HepG2 (cell line): Measurements from ENCODE around the gene TSC22D4. TPM values are rescaled to one million over a fixed set of nuclear protein-coding genes. Genes with fewer than 3 reads are reported as not detected.
A peak's percentile ranks its signal among the peaks of the same experiment; 100 is the strongest.

Source experiments
- ATAC-seq: fragments of 200-7000 bp; cut with Tn5 transposase; 3 replicates; pipeline ENCODE4 v1.9.1; 2020; ENCODE audit warnings: mild to moderate bottlenecking, moderate library complexity
- BruUV-seq: library from RNA; stranded (reverse); fragments of 400-500 nt; replicated peaks from 2 replicates; lab custom pipeline; 2021; lab: Mats Ljungman, UMichigan
- CTCF ChIA-PET: fragments of 300-600 bp; formaldehyde crosslinking; extraction: SDS; loops from one replicate; lab custom pipeline; 2021; ENCODE audit warnings: low total read pairs, inconsistent platforms, low intra/inter-chr PET ratio; lab: Yijun Ruan, JAX
- POLR2A ChIA-PET: fragments of 350-600 bp; sonication (Branson Sonifier 250); formaldehyde crosslinking; loops from one replicate; lab custom pipeline; 2020; ENCODE audit warnings: antibody characterized with exemption, inconsistent platforms; lab: Yijun Ruan, JAX
- DNase-seq: peaks from one replicate; pipeline ENCODE4 v3.0.0-alpha.2; 2015; ENCODE audit warnings: low spot score
- FAIRE-seq: peaks from 3 replicates; lab custom pipeline; 2011; peaks lifted over from hg19 to GRCh38; lab: Jason Lieb, UNC
- H2AFZ ChIP-seq: one replicate; pipeline ENCODE4 v1.6.1; 2011; ENCODE audit warnings: low read length, inconsistent platforms
- H3K27ac ChIP-seq: fragments of 300-600 bp; 3 replicates; pipeline ENCODE4 v1.8.0; 2011; ENCODE audit warnings: mixed run types, mild to moderate bottlenecking, mixed read lengths, low read length, inconsistent platforms; ENCODE audit not compliant: insufficient read depth; ENCODE audit errors: extremely low read length
- H3K27me3 ChIP-seq, 2 experiments: fragments of 200-600 bp in 1 of 2; 2 replicates in 1 of 2; 3 replicates in 1 of 2; pipeline versions ENCODE4 v1.6.0 to v1.8.0; 2011; ENCODE audit warnings: low read length in 2 of 2, mild to moderate bottlenecking in 2 of 2, moderate library complexity in 2 of 2, inconsistent platforms in 1 of 2; ENCODE audit not compliant: insufficient read depth in 2 of 2, control insufficient read depth in 1 of 2
- H3K36me3 ChIP-seq, 2 experiments: fragments of 200-600 bp in 1 of 2; replicated peaks in 1 of 2; 2 replicates in 1 of 2; 3 replicates in 1 of 2; pipeline versions ENCODE4 v1.5.1 to v1.8.0; 2011; ENCODE audit warnings: low read length in 2 of 2, inconsistent platforms in 1 of 2; ENCODE audit not compliant: insufficient read depth in 2 of 2, control insufficient read depth in 1 of 2
- H3K4me1 ChIP-seq: 2 replicates; pipeline ENCODE4 v1.5.1; 2012; ENCODE audit warnings: low read length, inconsistent platforms; ENCODE audit not compliant: insufficient read depth
- H3K4me2 ChIP-seq: 2 replicates; pipeline ENCODE4 v1.6.0; 2011; ENCODE audit warnings: low read depth, low read length, inconsistent platforms
- H3K4me3 ChIP-seq, 3 experiments: fragments of 200-600 bp in 1 of 3; sonication (generic), shearing (Covaris generic) in 1 of 3; replicated peaks in 1 of 3; 2 replicates each; pipeline ENCODE4 v1.5.1; 2011 to 2016; ENCODE audit warnings: low read length in 3 of 3, inconsistent platforms in 2 of 3, low read depth in 2 of 3, mild to moderate bottlenecking in 2 of 3, control low read depth in 1 of 3, mixed read lengths in 1 of 3; ENCODE audit not compliant: insufficient read depth in 1 of 3
- H3K79me2 ChIP-seq: one replicate; pipeline ENCODE4 v1.6.1; 2011; ENCODE audit warnings: low read length, inconsistent platforms; ENCODE audit not compliant: insufficient read depth
- H3K9ac ChIP-seq: 2 replicates; pipeline ENCODE4 v1.6.0; 2011; ENCODE audit warnings: mild to moderate bottlenecking, low read depth, low read length, inconsistent platforms; ENCODE audit not compliant: insufficient read depth
- H3K9me3 ChIP-seq: 2 replicates; pipeline ENCODE4 v1.5.1; 2012; ENCODE audit warnings: mild to moderate bottlenecking, low read length
- H4K20me1 ChIP-seq: 2 replicates; pipeline ENCODE4 v1.6.0; 2011; ENCODE audit warnings: inconsistent platforms, mild to moderate bottlenecking, low read length, moderate library complexity; ENCODE audit not compliant: insufficient read depth
- MATR3 ChIP-seq: sonication (generic); formaldehyde crosslinking; IDR thresholded peaks from 2 replicates; pipeline ENCODE4 v1.4.0; 2020; ENCODE audit warnings: missing genetic modification reagents
- RAD51 ChIP-seq: fragments of 450-650 bp; IDR thresholded peaks from 2 replicates; pipeline ENCODE4 v1.6.1; 2016; ENCODE audit warnings: borderline replicate concordance
- TP53 ChIP-seq: sonication (generic); formaldehyde crosslinking; conservative IDR thresholded peaks from 2 replicates; pipeline ENCODE4 v1.4.0; 2020; ENCODE audit warnings: missing genetic modification reagents
- ZBTB2 ChIP-seq: sonication (generic); formaldehyde crosslinking; IDR thresholded peaks from 2 replicates; pipeline ENCODE4 v1.8.0; 2022; ENCODE audit warnings: low read depth, missing genetic modification reagents
- ZNF101 ChIP-seq: sonication (generic); formaldehyde crosslinking; IDR thresholded peaks from 2 replicates; pipeline ENCODE4 v1.4.0; 2020; ENCODE audit warnings: mild to moderate bottlenecking, low read depth, missing genetic modification reagents, borderline replicate concordance
- ZSCAN21 ChIP-seq: sonication (generic); formaldehyde crosslinking; IDR thresholded peaks from 2 replicates; pipeline ENCODE4 v1.8.0; 2022; ENCODE audit warnings: mild to moderate bottlenecking, missing genetic modification reagents, moderate library complexity, borderline replicate concordance
- WGBS: methylation state at CpG from one replicate; pipeline ENCODE4 v1.1.6; 2017; ENCODE audit warnings: low lambda C conversion rate; 5-methylcytosine and 5-hydroxymethylcytosine counted together
- in situ Hi-C: cut with HindIII; loops from 2 replicates; pipeline ENCODE4 v1.10.0; 2017; ENCODE audit warnings: low pct_unique_long_range_greater_than_20kb; ENCODE audit not compliant: extremely low pct_ligation_motif_present
- intact Hi-C: fragments of 100-400 bp; cut with micrococcal nuclease; formaldehyde crosslinking; loops from one replicate; pipeline ENCODE4 v1.10.0; 2022; ENCODE audit not compliant: unreplicated experiment
- polyA plus RNA-seq, 8 experiments: library from polyadenylated mRNA; depleted of rRNA in 3 of 8; stranded (reverse) in 7 of 8; unstranded in 1 of 8; fragments of >200 nt; fragmentation: Illumina TruSeq in 4 of 8; extraction: Trizol in 4 of 8; gene quantifications; 2 replicates each; pipeline versions ENCODE4 v1.2.1 to v1.2.3, GENCODE V29; 2011 to 2016; ENCODE audit warnings: low read depth in 4 of 8, missing spikeins in 1 of 8, mixed read lengths in 1 of 8; ENCODE audit not compliant: insufficient read depth in 1 of 8
- total RNA-seq, 5 experiments: library from RNA; depleted of rRNA; stranded (reverse); fragments of >200 nt; fragmentation: Illumina TruSeq; extraction: Trizol; gene quantifications; 2 replicates each; pipeline ENCODE4 v1.2.3, GENCODE V29; 2016; ENCODE audit warnings: low read depth in 1 of 5
- TF ChIP-seq, protein P1 (sequence below): sonication (generic); formaldehyde crosslinking; IDR thresholded peaks from 2 replicates; pipeline ENCODE4 v1.5.1; 2020; ENCODE audit warnings: mild to moderate bottlenecking, missing genetic modification reagents, moderate library complexity

Gene TSC22D4
- total and polyA plus RNA-seq, 2 of the 13 experiments (the other 11 are each of a cell fraction or from before 2014, with no cell fraction given): 7.7 to 8.7 TPM

GRCh38 chr7:100489121-100489520 is 10.1 kb upstream of the TSC22D4 start:
- in situ Hi-C loops: loop anchor here (5.0 kb wide), 1 partner anchor 78 kb away; no protein-coding TSS in a partner anchor
- no peak overlapping the region for H3K4me3 ChIP-seq
- H3K4me2 ChIP-seq: no peak overlapping the region
- intact Hi-C loops: no loop called here
- no peak overlapping the region for H2AFZ ChIP-seq
- FAIRE-seq (no peak), DNase-seq (no peak), ATAC-seq (no peak)
- H3K36me3 ChIP-seq: no peaks in the 10 kb centered on the region
- H3K27me3 ChIP-seq: peaks cover 3 to 38% of the 10 kb centered on the region in 2 experiments
- no peak overlapping the region for H3K9ac ChIP-seq
- no peak for TF ChIP-seq ZNF101 (CRISPR knock-in tag)
- TF ChIP-seq RAD51: no peak
- H3K4me1 ChIP-seq: peaks cover 64% of the 10 kb centered on the region
- H3K79me2 ChIP-seq: no peaks in the 10 kb centered on the region
- ChIA-PET POLR2A (no interaction called here), CTCF (no interaction called here)
- no peaks in the 10 kb centered on the region for H3K9me3 ChIP-seq
- 73% methylated on average over 3 of the region's 10 CpGs for WGBS
- no peak overlapping the region for H3K27ac ChIP-seq
- no peaks in the 10 kb centered on the region for H4K20me1 ChIP-seq
- no TSS peak for BruUV-seq

DNA sequence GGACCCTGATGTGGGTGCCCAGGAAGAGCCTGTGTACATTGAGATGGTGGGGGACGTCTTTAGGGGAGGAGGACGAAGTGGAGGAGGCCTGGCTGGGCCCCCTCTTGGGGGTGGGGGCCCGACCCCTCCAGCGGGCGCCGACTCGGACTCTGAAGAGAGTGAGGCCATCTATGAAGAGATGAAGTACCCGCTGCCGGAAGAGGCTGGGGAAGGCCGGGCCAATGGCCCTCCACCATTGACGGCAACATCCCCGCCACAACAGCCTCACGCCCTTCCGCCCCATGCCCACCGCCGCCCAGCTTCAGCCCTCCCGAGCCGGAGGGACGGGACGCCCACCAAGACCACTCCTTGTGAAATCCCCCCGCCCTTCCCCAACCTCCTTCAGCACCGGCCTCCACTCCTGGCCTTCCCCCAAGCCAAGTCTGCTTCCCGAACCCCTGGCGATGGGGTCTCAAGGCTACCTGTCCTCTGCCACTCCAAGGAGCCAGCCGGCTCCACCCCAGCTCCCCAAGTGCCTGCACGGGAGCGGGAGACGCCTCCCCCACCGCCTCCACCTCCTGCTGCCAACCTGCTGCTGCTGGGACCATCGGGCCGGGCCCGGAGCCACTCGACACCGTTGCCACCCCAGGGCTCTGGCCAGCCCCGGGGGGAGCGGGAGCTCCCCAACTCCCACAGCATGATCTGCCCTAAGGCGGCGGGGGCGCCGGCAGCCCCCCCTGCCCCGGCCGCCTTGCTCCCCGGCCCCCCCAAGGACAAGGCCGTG is 9.5 kb upstream of the TSC22D4 start:
- POLR2A ChIA-PET: interaction anchor here (0.6 kb wide), 1 partner anchor 311 kb away, joined by 3 read pairs; the partner anchor contains the start of gene GPC2
- no peak overlapping the region for H3K4me3 ChIP-seq
- ATAC-seq: no peak
- H3K4me1 ChIP-seq: peaks cover 65% of the 10 kb centered on the region
- no peak for DNase-seq
- whole genome bisulfite sequencing: 65% methylated on average over 18 of the region's 44 CpGs
- no peak overlapping the region for H3K27ac ChIP-seq
- FAIRE-seq: no peak
- H3K9me3 ChIP-seq: no peaks in the 10 kb centered on the region
- H3K79me2 ChIP-seq: no peaks in the 10 kb centered on the region
- TF ChIP-seq ZBTB2 (CRISPR knock-in tag) (no peak), TP53 (CRISPR knock-in tag) (no peak), MATR3 (CRISPR knock-in tag) (no peak), ZSCAN21 (no peak)
- TF ChIP-seq, protein P1, sequence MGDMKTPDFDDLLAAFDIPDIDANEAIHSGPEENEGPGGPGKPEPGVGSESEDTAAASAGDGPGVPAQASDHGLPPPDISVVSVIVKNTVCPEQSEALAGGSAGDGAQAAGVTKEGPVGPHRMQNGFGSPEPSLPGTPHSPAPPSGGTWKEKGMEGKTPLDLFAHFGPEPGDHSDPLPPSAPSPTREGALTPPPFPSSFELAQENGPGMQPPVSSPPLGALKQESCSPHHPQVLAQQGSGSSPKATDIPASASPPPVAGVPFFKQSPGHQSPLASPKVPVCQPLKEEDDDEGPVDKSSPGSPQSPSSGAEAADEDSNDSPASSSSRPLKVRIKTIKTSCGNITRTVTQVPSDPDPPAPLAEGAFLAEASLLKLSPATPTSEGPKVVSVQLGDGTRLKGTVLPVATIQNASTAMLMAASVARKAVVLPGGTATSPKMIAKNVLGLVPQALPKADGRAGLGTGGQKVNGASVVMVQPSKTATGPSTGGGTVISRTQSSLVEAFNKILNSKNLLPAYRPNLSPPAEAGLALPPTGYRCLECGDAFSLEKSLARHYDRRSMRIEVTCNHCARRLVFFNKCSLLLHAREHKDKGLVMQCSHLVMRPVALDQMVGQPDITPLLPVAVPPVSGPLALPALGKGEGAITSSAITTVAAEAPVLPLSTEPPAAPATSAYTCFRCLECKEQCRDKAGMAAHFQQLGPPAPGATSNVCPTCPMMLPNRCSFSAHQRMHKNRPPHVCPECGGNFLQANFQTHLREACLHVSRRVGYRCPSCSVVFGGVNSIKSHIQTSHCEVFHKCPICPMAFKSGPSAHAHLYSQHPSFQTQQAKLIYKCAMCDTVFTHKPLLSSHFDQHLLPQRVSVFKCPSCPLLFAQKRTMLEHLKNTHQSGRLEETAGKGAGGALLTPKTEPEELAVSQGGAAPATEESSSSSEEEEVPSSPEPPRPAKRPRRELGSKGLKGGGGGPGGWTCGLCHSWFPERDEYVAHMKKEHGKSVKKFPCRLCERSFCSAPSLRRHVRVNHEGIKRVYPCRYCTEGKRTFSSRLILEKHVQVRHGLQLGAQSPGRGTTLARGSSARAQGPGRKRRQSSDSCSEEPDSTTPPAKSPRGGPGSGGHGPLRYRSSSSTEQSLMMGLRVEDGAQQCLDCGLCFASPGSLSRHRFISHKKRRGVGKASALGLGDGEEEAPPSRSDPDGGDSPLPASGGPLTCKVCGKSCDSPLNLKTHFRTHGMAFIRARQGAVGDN (CRISPR knock-in tag): peak; percentile 4; the same call in 1 of the 2 replicates
- TF ChIP-seq, all 625 proteins: peak for 1
- Histone ChIP-seq H3K4me2 (no peak overlapping the region), H4K20me1 (no peaks in the 10 kb centered on the region), H2AFZ (no peak overlapping the region), H3K27me3 (peaks cover 3 to 41% of the 10 kb centered on the region in 2 experiments), H3K9ac (no peak overlapping the region), H3K36me3 (no peaks in the 10 kb centered on the region)
- CTCF ChIA-PET: no interaction called here
- in situ Hi-C loops (loop anchor here (5.0 kb wide), 1 partner anchor 79 kb away; no protein-coding TSS in a partner anchor), intact Hi-C loops (no loop called here)
- no TSS peak for BruUV-seq
